GM18951 (cell line): ENCODE results near the gene ZNF367.
A peak's percentile ranks its signal among the peaks of the same experiment; 100 is the strongest.

Experiments used
- POLR2A ChIP-seq: IDR thresholded peaks from 4 replicates; pipeline ENCODE4 v1.6.1; 2011; ENCODE audit warnings: mild to moderate bottlenecking; ENCODE audit not compliant: insufficient read length, insufficient read depth; ENCODE audit errors: extremely low read depth
- in situ Hi-C: fragments of 300-500 bp; cut with MboI; formaldehyde crosslinking; loops from one replicate; pipeline ENCODE4 v1.12.0; 2022; ENCODE audit warnings: low sequenced_read_pairs, mixed read lengths, inconsistent platforms; ENCODE audit not compliant: unreplicated experiment

ZNF367 gene

DNA sequence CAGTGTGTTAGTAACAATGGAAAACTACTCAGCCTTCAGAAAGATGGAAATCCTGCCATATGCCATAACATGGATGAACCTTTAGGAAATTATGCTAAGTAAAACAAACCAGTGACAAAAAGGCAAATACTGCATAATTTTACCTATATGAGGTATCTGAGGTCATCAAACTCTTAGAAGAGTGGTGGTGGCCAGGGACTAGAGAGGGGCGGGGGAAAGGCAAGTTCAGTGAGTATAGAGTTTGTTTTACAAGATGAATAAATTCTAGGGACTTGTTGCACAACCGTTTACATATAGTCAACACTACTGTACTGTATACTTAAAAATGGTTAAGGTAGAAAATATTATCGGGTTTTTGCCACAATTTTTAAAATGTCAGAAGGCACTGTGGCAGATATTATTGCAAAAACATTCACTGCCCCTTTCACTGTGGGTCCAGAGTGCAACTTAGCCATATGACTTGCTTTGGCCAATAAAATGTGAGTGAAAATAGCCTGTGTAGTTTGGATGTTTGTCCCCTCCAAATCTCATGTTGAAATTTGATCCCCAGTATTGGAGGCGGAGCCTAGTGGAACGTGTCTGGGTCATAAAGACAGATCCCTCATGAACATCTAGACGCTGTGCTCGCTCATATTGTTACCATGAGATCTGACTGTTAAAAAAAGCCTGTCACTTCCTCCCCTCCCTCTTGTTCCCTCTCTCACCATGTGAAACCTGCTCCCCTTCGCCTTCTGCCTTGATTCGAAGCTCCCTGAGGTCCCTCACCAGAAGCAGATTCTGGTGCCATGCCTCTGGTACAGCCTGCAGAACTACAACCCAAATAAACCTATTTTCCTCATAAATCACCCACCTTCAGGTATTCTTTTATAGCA, 9.5 kb downstream of the ZNF367 start:
- no peak for TF ChIP-seq POLR2A
- in situ Hi-C loops = no loop called here

GRCh38 chr9:96400132-96400910, 17.8 kb downstream of the ZNF367 start:
- in situ Hi-C loops = no loop called here
- no peak for TF ChIP-seq POLR2A

DNA sequence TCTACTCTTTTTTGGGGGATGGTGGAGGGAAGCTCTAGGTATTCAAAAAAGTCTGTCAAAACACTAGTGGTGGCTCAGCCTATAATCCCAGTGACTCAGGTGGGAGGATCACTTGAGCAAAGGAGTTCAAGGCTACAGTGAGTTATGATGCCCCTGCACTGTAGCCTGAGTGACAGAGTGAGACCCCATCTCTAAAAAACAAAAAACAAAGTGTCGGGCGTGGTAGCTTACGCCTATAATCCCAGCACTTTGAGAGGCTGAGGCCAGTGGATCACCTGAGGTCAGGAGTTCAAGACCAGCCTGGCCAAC, 18.9 kb downstream of the ZNF367 start:
- in situ Hi-C loops = no loop called here
- no peak for TF ChIP-seq POLR2A

GRCh38 chr9:96398582-96399324, 19.4 kb downstream of the ZNF367 start:
- TF ChIP-seq POLR2A = no peak
- in situ Hi-C loops = no loop called here

- in situ Hi-C loops = no loop called here
- no peak for TF ChIP-seq POLR2A
Observed at GRCh38 chr9:96395964-96396363, 22.2 kb downstream of the ZNF367 start.

- TF ChIP-seq POLR2A = no peak
- in situ Hi-C loops = no loop called here
Observed at GRCh38 chr9:96394832-96395496, 23.2 kb downstream of the ZNF367 start.

GRCh38 chr9:96392263-96392662, 25.9 kb downstream of the ZNF367 start:
- no peak for TF ChIP-seq POLR2A
- in situ Hi-C loops = no loop called here

GRCh38 chr9:96391021-96391765, 27.0 kb downstream of the ZNF367 start:
- no peak for TF ChIP-seq POLR2A
- in situ Hi-C loops = no loop called here

- in situ Hi-C loops = no loop called here
- no peak for TF ChIP-seq POLR2A
Observed at GRCh38 chr9:96388144-96388543, 30.0 kb downstream of the ZNF367 start.

DNA sequence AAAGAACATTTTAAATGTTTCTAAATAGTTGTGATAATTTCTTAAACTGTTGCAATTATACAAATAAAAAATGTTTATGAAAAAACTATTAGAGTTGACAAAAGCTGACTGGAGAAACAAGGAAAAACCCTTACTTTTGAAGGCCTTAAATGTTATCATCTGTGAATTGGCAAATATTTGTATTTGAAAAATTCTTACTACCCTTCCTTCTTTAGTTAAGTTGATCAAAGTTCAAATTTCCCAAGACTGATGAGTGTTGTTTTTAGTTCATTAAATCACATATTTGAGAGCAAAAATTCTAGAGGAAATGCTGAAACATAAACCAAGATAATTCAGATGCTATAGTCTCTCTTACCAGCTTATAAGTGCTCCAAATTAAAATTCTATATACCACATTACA, 32.0 kb downstream of the ZNF367 start:
- TF ChIP-seq POLR2A = no peak
- in situ Hi-C loops = no loop called here

DNA sequence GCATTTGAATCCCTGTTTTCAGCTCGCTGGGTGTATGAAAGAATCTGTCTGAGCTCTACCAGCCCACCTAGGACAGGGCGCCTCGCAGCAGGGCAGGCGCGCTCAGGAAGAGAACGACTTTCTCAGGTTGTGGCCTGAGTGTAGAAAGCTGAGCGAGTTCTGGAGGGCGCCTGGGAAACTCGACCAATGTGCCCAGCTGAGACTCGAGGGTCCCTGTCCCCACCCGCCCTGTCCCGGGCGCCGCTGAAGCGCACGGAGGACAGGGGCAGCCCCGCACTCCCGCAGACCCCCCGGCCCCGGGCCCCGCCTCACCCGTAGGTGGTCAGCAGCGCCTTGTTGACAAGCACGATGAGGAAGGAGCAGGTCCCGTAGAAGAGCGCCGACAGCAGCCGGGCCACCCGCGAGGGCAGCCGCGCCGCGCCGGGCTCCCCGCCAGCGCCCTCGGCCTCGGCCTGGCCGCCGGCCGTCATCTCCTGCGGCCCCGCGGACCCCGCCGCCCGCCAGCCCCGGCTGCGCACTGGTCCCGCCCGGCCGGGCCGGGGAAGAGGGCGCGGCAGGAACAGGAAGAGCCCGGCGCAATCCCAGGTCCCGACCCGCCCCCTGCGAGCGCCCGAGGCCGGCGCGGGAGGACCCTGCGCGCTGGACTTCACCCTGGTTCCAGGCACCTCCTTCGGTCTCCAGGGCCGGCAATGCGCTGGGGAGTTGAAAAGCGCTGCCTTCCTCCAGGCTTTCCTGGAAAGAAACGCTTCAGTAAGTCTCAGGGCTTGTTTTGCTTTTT, 34.8 kb downstream of the ZNF367 start, which contains the start of gene SLC35D2:
TSS of gene SLC35D2 (minus strand) at position 547 of the 778 bp plus-strand sequence. CDS start at position 470, 77 bp downstream.
- TF ChIP-seq POLR2A = peak; percentile 41
- in situ Hi-C loops = no loop called here

DNA sequence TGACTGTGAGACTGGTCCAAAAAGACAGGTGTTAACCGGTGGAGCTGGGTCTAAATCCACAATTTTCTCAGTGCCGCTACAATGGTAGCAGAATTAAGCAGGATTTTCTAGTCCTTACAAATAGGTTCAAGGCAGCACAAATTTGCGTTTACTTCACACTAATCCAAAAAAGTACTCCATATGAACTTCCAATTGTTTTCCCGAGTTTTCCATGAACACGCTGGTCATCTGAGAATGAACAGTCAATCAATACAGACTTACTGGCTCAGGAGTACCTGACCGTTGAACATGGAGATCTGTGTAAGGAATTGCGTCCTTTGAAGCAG, 35.4 kb downstream of the ZNF367 start:
- in situ Hi-C loops = no loop called here
- no peak for TF ChIP-seq POLR2A
